RCC 7860 (cell line): ENCODE results near the gene ANKFN1.
"Not testable (repeated sequence)": the region's sequence is repeated elsewhere in the genome, so short reads cannot be mapped to it uniquely, and the experiment has no call there.

Source experiments
- DNase-seq: peaks from one replicate; pipeline ENCODE4 v3.0.0-alpha.2; 2015; ENCODE audit warnings: low spot score
- FAIRE-seq: peaks from 2 replicates; lab custom pipeline; 2012; peaks lifted over from hg19 to GRCh38; lab: Jason Lieb, UNC

Gene ANKFN1

DNA sequence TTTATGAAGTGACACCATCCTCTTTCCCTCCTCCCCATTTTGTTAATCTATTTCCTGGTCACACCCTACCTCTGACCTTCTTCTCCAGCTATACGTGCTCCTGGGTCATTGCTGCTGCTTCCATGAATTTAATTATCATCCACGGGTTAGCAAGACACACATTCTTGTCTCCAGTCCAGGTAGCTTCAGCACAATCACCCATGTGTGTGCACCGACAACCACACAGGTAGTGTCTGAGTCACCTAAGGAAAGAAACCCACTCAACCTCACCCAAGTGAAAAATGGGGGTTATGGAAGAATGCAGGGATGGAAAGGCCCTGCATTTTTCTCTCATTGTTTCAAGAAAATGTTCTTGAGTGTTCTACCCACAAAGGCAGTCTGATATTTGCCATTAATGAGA, 135.5 kb downstream of the ANKFN1 start:
- DNase-seq, FAIRE-seq: not testable (repeated sequence)

DNA sequence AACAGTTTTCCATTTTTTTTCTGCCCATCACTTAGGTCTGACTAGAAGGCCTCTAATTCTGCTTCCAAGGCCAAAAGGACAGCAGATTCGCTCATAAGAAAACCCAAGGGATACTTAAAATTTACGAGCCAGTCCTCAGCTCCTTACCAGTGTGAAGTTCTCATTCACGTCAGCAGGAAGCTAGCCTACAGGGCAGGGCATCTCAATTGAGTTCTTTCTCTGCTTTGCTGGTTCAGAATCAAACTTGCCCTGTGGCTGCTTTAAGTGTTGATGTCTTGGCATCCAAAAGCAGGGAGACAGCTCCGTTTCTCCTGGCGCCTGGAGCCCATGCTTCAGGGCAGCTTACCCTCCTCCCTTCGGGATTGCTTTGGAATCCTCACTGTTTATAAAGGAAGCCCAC, 136.0 kb downstream of the ANKFN1 start:
- DNase-seq = no peak
- no peak for FAIRE-seq

DNA sequence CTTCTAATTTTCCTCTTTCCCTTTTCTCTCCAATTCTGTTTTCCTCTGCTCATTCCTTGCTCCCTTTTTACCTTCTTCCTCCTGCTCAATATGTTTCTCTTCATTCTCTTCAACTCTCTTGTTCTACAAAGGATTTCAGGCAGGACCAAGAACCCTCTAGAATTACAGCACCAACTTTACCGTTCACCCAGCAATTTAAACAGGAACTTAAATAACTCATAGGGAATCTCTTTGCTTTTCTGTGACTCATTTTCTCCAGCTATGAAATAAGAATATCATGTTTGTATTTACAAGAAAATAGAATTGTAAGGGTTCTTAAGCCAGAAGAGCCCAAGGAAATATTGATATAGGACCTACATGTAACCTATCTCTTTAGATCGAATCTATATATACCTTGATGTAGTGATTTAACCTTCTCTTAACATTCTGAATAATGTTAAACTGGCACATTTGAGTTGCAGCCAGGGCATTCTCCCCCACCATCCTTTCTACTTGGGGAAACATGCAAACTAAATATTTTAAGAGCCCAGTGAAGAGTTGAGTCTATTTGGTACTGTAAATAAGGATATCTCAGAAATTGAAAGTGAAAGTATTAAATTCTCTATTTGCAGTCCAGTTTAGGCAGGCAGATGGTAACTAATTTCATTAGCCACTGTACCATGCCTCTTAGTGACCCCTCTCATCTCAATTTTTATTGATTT, 137.0 kb downstream of the ANKFN1 start:
- DNase-seq = no peak

DNA sequence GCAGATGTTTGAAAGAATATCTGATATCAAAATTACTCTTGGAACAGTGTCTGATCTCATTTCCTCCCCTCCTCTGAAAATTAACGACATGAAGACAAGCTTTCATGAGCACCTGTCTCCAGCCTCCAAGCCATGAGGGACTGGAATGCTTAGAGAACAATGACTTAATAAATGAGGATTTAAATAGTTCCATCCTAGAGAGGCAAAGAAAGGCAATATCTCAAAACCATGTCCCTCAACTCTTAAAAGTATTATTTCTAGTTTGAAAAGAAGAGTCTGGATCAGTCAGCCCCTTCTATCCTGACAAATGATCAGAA, 137.5 kb downstream of the ANKFN1 start:
- no peak for FAIRE-seq
- no peak for DNase-seq

More for the DNA sequence above, 137.0 kb downstream of the ANKFN1 start:
- FAIRE-seq = no peak

DNA sequence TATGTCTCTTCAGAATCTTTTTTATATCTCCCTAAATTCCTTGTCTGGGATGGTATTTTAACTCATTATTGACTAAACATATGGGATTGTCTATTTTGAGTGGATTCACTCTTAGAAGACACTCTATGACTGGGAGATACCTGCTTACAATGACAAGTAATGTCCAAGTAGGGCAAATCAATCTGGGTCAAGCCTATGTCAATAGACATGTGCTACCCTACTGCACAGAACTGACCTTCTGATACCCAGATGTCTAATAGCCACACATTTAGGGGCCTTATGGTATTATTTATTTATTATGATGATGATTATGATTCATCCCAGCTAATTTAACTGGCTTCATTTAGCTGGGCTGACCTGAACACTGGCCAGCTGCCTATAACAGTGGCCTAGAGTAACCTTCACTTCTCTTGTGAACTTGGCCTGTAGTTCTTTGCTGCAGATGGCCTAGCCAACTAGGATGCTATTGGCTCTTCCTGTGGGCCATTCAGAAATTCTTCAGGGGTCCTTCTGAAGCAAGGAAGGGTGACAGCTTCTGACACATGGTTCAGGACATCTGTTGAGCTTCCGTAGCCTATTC, 138.0 kb downstream of the ANKFN1 start:
- DNase-seq (no peak), FAIRE-seq (no peak)

DNA sequence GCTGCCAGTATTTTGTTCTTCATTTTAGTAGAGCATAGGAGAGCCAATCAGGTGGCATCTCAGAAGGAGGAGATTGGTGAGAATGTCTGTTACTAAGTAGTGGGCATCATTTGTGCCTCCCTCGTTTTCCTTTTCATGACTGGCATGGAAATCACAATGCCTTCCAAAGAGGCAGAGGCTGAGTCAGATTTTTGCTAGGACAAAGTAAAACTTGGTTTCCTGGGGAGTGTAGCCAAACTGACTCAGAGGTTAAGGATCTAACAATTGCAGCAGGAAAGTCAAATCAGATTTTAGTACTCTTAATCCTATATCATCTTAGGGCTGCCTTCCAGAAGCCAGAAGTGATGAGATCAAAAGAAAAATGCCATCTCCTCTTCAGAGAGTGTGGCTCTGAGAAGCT, 138.7 kb downstream of the ANKFN1 start:
- FAIRE-seq (no peak), DNase-seq (no peak)

DNA sequence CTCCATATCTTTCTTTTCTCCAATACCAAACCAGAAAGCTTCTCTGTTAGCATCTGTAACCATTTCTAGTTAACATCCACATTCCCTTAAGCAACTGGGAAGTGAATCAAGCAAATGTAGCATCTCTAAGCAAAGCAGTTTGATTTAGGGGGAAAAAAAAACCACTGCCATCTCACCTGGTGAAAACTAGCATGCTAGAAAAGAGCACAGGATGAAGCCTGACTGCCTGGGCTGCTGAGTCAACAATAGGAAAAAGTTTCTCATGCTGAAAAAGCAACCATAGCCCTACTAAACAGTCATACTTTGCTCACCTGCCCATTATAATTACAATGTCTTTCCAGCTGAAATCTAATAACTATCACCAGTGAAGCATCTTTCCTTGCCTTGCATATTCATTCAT, 139.3 kb downstream of the ANKFN1 start:
- DNase-seq = no peak
- no peak for FAIRE-seq

DNA sequence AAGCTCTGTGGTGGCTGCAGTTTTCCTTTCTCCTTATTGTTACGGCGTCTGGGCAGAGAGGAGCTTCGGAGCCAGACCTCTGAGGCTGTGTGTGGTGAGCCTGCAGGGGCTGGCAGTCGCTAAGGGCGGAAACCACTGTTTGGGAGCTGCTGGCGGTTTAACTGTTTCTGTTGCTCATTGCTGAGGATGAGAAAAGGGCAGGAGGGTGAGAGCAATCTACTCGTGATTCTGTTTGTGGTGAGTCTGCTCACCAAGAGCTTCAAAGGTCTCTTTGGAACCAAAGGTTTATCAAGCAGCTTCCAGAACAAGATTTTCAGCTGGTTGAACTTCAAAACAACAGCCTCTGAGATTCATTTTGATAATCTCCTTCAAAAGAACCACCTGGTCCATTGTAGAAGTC, 143.9 kb downstream of the ANKFN1 start:
- FAIRE-seq (no peak), DNase-seq (no peak)

DNA sequence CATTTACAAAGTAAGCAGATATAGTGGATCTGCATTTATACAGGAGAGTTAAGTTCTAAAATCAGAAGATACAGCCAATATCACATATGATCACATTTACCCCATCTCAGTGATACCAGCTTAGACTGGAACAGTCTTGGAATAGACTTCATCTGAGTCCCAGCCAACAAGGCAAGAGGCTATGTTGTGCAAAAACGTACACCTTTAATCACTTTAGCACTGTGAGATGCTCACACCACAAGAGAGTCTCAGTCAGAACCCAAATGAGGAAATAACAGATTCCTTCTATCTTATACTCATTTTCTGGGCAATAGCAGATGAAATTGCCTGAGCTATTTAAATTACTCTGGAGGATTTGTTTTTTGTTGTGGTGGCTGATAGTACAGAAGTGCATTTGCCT, 145.6 kb downstream of the ANKFN1 start:
- DNase-seq (no peak), FAIRE-seq (no peak)

DNA sequence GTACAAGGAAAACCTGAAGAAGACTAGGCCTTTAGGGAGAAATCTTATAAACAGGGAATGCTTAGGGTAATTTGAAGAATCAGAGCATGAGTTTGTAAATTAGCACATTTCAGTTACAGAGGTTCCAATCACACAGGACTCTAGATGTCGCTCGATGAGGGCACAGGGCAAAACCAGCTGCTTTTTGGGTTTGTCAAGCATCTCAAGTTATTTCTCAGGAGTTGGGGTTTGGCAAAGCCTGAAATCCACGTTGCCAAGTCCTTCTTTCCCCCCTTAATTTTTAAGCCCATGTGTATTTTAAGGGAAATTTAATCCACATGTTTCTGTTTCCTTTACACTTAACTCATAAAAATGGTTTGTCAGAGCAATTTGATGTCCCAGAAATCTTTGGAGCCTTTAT, 146.9 kb downstream of the ANKFN1 start:
- no peak for FAIRE-seq
- DNase-seq = no peak

DNA sequence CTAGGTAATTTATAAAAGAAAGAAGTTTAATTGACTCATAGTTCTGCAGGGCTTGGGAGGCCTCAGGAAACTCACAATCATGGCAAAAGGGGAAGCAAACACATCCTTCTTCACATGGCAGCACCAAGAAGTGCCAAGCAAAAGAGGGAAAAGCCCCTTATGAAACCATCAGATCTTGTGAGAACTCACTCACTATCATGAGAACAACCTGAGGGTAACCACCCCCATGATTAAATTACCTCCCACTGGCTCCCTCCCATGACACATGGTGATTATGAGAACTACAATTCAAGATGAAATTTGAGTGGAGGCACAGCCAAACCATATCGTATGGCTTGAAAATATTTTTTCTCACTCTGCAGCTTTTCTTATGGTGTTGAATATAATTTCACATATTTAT, 151.7 kb downstream of the ANKFN1 start:
- FAIRE-seq (no peak), DNase-seq (no peak)

DNA sequence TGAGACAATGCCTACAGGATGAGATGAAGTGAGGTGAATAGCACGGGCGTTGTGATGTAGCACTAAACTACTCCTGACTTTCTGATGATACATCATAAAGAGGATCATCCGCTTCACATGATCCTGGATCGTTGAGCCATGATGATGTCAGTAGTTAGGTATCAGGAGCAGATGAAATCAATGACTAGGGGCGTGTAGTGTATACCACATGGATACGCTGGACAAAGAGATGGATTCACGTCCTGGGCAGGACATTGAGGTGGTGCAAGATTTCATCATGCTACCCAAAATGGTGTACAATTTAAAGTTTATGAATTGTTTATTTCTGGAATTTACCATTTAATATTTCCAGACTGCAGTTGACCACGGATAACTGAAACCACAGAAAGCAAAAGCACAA, 156.6 kb downstream of the ANKFN1 start:
- FAIRE-seq (no peak), DNase-seq (no peak)

DNA sequence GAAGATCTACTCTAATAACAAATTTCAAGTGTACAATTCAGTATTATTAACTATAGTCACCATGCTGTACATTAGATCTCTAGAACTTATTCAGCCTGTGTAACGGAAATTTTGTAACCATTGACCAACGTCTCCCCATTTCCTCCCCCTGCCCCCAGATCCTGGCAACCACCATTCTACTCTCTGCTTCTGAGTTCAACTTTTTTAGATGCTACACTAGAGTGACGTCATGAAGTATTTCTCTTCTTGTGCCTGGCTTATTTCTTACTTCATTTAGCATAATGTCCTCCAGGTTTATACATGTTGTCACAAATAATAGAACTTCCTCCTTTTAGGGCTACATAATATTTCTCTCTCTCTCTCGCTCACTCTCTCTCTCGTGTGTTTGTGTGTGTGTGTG, 157.5 kb downstream of the ANKFN1 start:
- DNase-seq (no peak), FAIRE-seq (no peak)

DNA sequence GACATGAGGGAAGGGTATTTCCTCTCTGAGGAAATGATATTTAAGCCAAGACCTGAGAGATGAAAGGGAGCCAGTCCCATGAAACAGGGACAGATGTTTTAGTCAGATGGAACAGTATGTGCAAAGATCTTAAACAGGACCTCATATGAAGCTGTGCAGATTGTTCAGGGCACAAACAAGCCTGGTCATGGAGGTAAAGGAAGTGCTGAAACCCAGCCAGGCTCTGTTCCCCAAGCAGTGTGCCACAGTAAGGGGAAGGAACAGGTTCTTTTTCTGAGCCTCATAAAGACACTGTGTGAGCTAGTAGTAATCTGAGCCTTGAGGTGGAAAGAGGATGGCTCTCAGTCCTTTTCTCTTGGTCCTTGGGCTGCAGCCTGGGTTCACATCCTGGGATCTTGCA, 159.9 kb downstream of the ANKFN1 start:
- DNase-seq (no peak), FAIRE-seq (no peak)

DNA sequence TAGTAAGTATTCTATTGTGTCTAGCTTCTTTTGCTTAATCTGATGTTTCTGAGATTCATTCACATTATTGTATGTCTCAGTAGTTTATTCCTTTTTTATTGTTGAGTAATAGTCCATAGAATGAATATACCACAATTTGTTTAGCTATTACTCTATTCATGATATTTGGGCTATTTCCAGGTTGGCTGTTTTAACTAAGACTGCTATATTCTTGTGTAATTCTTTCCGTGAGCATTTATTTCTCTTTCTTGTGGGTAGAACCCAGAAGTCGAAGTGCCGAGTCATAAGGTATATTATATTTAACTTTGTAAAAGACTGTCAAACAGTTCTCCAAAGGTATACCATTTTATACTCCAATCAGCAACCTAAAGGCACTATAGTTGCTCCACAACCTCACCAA, 160.8 kb downstream of the ANKFN1 start:
- DNase-seq (no peak), FAIRE-seq (no peak)

DNA sequence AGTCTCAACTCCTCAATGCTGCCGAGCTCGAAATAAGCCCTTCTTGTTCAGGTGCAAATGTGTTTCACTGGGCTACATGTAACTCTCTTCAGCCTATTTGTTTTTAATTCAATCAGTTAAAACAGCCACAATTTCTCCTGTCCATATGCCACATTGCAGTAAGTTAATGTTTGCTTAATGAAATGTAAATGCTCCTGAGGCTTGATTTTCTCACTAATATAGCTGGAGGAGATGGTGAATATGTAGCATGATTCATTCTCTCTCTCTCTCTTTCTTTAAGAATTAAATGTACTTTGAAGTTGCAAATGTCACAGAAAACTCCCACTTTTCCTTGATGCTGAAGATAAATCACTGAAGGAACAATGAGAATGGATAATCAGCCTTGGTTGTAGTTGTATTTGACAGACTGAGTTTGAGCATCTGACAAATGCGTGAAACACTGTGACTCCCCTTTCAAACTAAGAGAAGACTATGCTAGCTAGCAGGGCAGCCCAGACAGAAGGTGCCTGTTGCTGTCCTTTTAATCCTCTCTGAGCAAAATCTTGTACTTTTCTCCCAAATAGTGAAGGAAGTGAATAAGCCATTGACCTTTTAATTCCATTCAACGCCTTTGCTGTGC, 161.8 kb downstream of the ANKFN1 start:
- no peak for FAIRE-seq
- no peak for DNase-seq

DNA sequence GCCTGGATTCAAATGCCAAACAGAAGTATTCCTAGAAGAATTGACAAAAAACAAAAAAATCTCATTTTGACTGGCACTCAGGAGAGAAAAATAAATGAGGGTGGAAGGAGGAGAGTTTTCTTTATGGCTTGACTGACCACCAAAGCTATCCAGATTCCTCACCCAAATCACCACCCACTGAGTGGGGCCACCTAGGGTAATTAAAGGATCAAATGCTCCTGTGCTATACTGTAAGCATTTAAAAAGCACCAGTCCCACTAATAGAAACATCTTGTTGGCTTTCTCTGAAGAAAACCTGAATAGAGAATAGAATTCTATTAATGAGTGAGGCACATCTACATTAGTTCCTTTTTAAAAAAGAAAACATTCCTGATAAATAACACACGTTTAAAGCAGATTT, 163.3 kb downstream of the ANKFN1 start:
- DNase-seq = no peak
- no peak for FAIRE-seq

DNA sequence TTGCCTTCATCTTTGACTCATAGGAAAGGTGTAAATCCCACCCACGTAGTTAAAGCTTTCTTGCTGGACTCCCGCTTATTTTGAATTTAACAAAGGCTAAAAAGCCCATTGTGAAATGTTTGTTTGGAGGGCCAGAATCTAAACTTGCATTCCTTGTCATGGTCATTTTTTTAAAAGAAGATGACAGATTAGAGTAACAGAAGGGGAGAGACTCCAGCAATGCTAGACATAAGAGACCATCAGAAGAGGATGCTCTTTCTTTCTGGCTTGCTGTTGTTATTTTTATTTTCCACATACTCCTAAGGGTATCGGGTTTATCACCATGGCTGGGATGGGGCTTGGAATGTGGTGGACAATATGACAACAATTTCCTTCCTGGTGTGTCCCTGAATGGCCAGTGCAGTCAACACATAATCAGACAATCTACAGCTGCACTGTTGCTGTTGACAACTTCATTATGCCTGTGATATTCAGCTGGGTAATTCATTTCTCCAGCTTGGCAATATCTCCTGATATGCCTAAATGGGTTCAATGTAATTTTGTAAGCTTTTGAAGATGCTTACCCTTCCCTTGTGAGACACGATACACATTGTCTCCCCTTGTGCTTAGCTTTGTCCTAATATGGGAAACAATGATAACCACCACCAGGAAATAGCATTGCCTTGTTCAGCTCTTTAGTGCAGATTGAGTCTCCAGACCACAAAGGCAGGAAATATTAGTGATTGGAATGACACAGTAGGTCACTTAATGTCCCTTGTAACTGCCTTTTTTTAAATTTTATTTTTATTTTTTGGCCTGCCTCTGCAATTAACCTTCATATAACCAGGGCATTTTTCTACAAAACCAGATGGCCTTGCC, 164.3 kb downstream of the ANKFN1 start:
- no peak for FAIRE-seq
- DNase-seq = no peak

DNA sequence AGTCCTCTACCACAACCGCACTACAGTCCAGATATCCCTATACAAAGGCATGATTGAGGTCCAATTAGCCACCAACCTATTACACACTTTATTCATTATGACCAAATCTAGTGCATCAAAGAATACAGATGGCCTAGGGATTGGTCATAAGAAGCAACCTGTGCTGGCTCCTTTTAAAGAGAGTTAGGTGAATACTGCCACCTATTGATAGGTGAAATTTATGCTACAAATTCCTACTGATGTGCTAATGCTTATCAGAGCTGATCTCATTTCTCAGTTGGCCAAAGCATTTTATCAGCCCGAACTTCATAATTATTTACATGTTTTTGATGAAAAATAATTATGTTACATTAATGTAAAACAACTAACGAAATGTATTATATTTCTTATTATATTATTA, 166.3 kb downstream of the ANKFN1 start:
- FAIRE-seq (peak; percentile 69), DNase-seq (peak; percentile 53)

DNA sequence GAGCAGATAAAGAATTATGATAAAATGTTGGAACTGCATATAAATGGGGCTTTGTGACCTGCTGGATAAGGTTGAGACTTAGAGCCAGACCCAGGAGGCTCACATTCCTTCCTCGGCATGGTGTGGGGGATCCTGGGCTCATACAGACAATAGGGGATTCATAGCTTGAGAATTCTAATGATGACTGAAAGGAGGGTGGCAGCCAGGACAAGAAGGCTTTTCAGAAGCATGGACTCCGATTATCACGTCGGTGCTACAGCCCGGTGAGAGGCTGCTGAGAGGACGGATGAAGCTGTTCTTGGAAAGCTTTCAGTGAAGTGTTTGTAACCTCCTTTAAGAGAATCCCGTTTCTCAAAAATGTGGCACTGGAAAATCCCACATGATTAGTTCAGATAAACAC, 167.2 kb downstream of the ANKFN1 start:
- FAIRE-seq (no peak), DNase-seq (no peak)

DNA sequence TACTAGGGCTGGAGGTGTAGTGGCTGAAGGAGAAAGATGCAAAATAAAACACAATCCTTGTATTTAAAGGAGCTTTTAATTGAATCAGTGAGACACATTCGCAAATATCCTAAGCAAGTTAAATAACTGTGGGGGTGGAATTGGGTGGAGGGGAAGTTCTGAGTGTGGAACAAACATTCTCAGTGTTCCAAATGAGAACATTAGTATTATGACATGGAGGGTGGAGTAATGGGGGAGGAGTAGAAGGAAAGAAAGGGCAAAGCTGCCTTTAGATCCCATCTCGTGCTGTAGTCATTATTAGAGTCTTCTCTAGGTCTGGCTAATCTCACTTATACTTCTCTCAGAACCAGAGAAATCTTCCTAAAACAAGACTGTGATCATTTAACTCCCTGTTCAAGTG, 169.7 kb downstream of the ANKFN1 start:
- DNase-seq (no peak), FAIRE-seq (no peak)

DNA sequence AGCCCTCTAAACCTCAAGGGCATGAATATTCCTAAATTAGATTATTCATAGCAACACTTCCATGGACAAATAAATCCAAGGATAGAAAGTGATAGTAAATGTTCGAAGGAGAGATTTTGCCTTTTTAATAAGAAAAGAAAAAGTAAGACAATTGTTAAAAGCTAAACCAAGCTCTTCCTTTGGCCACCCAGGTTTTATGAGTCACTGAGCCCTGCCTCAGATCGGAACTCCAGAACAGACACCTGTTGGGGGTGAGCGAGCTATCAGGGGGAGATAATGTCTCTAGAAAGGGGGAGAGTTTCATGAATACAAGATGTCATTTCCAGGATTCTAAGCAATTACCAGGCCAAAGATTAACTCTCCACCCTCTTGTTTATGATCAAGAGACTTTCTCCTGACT, 171.4 kb downstream of the ANKFN1 start:
- no peak for FAIRE-seq
- DNase-seq = no peak
